OCI-LY7 (cell line): Measurements from ENCODE around the gene TTLL10. TPM values are rescaled to one million over a fixed set of nuclear protein-coding genes. Genes with fewer than 3 reads are reported as not detected.

Experiments
- BruUV-seq: library from RNA; stranded (reverse); fragments of 400-500 nt; replicated peaks from 2 replicates; lab custom pipeline; 2021; lab: Mats Ljungman, UMichigan
- CTCF ChIA-PET: fragments of 300-600 bp; sonication (Branson Sonifier 250); formaldehyde crosslinking; loops from one replicate; lab custom pipeline; 2022; ENCODE audit warnings: antibody characterized with exemption; ENCODE audit not compliant: unreplicated experiment; lab: Charles Lee
- POLR2A ChIA-PET: fragments of 300-600 bp; sonication (Branson Sonifier 250); formaldehyde crosslinking; loops from one replicate; lab custom pipeline; 2022; ENCODE audit warnings: antibody characterized with exemption; lab: Charles Lee
- DNase-seq: peaks from one replicate; pipeline ENCODE4 v3.0.0-alpha.2; 2015; ENCODE audit warnings: low spot score
- H2AFZ ChIP-seq: fragments of 200-600 bp; sonication (generic), shearing (Covaris generic); 2 replicates; pipeline ENCODE4 v1.6.1; 2014; ENCODE audit warnings: mild to moderate bottlenecking, antibody characterized with exemption, low read length, moderate library complexity
- H3K27ac ChIP-seq: fragments of 200-600 bp; sonication (generic); 2 replicates; pipeline ENCODE4 v1.5.1; 2014; ENCODE audit warnings: mixed run types, low read depth, mild to moderate bottlenecking, moderate library complexity, low read length, inconsistent platforms; ENCODE audit not compliant: poor library complexity, severe bottlenecking
- H3K36me3 ChIP-seq: fragments of 200-600 bp; sonication (generic); 2 replicates; pipeline ENCODE4 v1.6.1; 2014; ENCODE audit warnings: mild to moderate bottlenecking, antibody characterized with exemption, low read length, moderate library complexity, mixed read lengths; ENCODE audit not compliant: insufficient read depth
- H3K4me1 ChIP-seq: fragments of 200-600 bp; sonication (generic); 2 replicates; pipeline ENCODE4 v1.5.1; 2014; ENCODE audit warnings: mild to moderate bottlenecking, low read length; ENCODE audit not compliant: insufficient read depth, poor library complexity, severe bottlenecking
- H3K4me2 ChIP-seq: fragments of 200-600 bp; sonication (generic); 2 replicates; pipeline ENCODE4 v1.6.1; 2014; ENCODE audit warnings: mild to moderate bottlenecking, low read length
- H3K4me3 ChIP-seq: fragments of 200-600 bp; sonication (generic); 2 replicates; pipeline ENCODE4 v1.5.1; 2014; ENCODE audit warnings: mild to moderate bottlenecking, low read depth, low read length; ENCODE audit not compliant: poor library complexity, severe bottlenecking
- H3K79me2 ChIP-seq: fragments of 200-600 bp; sonication (generic); 2 replicates; pipeline ENCODE4 v1.6.1; 2016; ENCODE audit warnings: low read depth, mild to moderate bottlenecking, low read length, moderate library complexity, mixed read lengths; ENCODE audit not compliant: insufficient read depth
- H3K9me2 ChIP-seq: fragments of 200-600 bp; sonication (generic); 2 replicates; pipeline ENCODE4 v1.6.1; 2016; ENCODE audit warnings: mild to moderate bottlenecking, low read length, mixed read lengths; ENCODE audit not compliant: insufficient read depth
- H3K9me3 ChIP-seq: fragments of 200-600 bp; sonication (generic); 2 replicates; pipeline ENCODE4 v1.6.1; 2014; ENCODE audit warnings: mild to moderate bottlenecking, mixed run types, low read length, mixed read lengths
- H4K20me1 ChIP-seq: fragments of 200-600 bp; sonication (generic); 2 replicates; pipeline ENCODE4 v1.6.1; 2014; ENCODE audit warnings: mild to moderate bottlenecking, antibody characterized with exemption, low read length, moderate library complexity, mixed read lengths; ENCODE audit not compliant: insufficient read depth
- EZH2phosphoT487 ChIP-seq: fragments of 200-600 bp; sonication (generic); IDR thresholded peaks from 2 replicates; pipeline ENCODE4 v1.6.1; 2018; ENCODE audit warnings: low read depth, borderline replicate concordance, mild to moderate bottlenecking, mixed run types, antibody characterized with exemption, low read length, moderate library complexity, mixed read lengths
- intact Hi-C: fragments of 100-400 bp; cut with micrococcal nuclease; formaldehyde crosslinking; loops from one replicate; pipeline ENCODE4 v1.10.0; 2022; ENCODE audit not compliant: unreplicated experiment
- total RNA-seq, 2 experiments: library from RNA; depleted of rRNA in 1 of 2; stranded (reverse); fragments of >200 nt in 1 of 2; shearing (Covaris generic) in 1 of 2; gene quantifications; 2 replicates each; pipeline ENCODE4 v1.2.3, GENCODE V29; 2014 to 2022
- TF ChIP-seq, protein P1 (sequence below): fragments of 200-600 bp; sonication (generic); conservative IDR thresholded peaks from 2 replicates; pipeline ENCODE4 v1.5.1; 2014; ENCODE audit warnings: mild to moderate bottlenecking, antibody characterized with exemption, low read length, moderate library complexity, mixed read lengths

TTLL10 gene
- total RNA-seq, 2 experiments from 2014 or later, result not detected

DNA sequence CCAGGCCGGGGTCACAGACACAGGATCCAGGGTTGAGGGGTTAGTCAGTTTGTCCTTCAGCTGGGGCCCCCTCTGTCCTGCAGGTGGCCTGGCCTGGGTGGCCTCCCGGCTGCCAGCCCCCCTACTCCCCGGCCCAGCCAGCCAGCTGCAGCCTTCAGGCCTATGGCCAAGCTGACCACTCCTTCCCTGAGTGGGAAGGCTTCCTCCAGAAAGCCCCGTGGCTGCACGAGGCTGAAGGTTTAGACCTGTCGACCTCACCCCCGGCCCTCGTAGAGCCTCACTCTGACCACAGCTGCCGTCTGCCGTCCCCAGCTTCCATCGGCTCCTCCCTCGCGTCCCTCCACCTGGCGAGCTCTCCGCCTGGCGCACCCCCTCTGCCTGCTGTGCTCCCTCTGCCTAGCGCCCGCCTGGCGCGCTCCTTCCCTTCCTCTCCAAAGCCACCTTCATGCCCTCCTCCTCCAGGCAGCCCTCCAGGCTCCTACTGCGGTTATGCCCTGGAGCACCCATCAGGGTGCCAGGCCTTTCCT lies 9.6 kb downstream of the TTLL10 start:
- Histone ChIP-seq H2AFZ (no peak overlapping the region), H3K4me1 (no peaks in the 10 kb centered on the region), H3K9me3 (no peaks in the 10 kb centered on the region), H3K4me2 (no peak overlapping the region), H3K9me2 (no peaks in the 10 kb centered on the region), H3K36me3 (no peaks in the 10 kb centered on the region), H4K20me1 (no peaks in the 10 kb centered on the region), H3K4me3 (no peak overlapping the region), H3K79me2 (no peaks in the 10 kb centered on the region), H3K27ac (no peak overlapping the region)
- ChIA-PET CTCF (no interaction called here), POLR2A (no interaction called here)
- no peak for DNase-seq
- no TSS peak for BruUV-seq
- intact Hi-C loops, result no loop called here
- no peak for TF ChIP-seq EZH2phosphoT487
- TF ChIP-seq, protein P1, sequence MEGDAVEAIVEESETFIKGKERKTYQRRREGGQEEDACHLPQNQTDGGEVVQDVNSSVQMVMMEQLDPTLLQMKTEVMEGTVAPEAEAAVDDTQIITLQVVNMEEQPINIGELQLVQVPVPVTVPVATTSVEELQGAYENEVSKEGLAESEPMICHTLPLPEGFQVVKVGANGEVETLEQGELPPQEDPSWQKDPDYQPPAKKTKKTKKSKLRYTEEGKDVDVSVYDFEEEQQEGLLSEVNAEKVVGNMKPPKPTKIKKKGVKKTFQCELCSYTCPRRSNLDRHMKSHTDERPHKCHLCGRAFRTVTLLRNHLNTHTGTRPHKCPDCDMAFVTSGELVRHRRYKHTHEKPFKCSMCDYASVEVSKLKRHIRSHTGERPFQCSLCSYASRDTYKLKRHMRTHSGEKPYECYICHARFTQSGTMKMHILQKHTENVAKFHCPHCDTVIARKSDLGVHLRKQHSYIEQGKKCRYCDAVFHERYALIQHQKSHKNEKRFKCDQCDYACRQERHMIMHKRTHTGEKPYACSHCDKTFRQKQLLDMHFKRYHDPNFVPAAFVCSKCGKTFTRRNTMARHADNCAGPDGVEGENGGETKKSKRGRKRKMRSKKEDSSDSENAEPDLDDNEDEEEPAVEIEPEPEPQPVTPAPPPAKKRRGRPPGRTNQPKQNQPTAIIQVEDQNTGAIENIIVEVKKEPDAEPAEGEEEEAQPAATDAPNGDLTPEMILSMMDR, result no peak

DNA sequence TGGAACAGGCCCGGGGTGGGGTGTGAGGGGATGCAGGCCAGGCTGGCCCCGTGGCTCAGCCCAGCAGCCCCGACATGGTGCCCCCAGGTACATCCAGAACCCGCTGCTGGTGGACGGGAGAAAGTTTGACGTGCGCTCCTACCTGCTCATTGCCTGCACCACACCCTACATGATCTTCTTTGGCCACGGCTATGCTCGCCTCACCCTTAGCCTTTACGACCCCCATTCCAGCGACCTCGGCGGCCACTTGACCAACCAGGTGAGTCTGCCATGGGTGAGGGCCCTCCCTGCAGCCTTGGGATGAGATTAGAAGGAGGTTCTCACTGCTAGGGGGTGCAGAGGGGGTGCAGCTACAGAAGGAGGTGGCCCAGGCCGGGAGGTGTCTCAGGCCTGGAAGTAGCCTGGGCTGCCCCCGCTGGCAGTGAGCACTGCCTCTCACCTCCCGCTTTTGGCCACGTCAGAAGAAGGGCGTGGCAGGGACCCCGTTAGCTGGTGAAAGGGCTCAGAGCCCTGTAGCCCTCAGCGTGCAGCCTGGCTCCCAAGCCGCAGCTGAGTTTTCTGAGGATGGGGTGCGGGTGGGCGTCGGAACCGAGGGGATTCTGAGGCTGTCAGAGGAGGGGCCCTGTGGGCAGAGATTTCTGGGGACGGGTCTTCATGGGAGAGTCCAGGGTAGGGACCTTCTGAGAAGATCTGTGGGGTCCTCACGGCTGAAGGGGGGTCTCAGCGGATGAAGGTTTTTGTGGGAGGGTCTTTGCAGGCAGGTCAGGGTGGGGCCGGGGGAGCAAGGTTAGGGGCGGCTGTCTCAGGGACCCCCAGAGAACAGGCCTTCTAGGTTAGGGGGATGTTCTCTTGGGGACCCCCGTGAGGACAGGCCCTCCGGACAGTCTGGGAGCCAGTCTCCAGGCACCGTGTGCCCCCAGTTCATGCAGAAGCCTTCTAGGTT lies 10.4 kb downstream of the TTLL10 start:
- no peaks in the 10 kb centered on the region for H3K36me3 ChIP-seq
- no peak overlapping the region for H3K4me3 ChIP-seq
- no peak overlapping the region for H3K27ac ChIP-seq
- BruUV-seq, result no TSS peak
- H3K79me2 ChIP-seq, result no peaks in the 10 kb centered on the region
- H4K20me1 ChIP-seq, result no peaks in the 10 kb centered on the region
- no peaks in the 10 kb centered on the region for H3K9me2 ChIP-seq
- no peak for DNase-seq
- no peaks in the 10 kb centered on the region for H3K9me3 ChIP-seq
- TF ChIP-seq, protein P1, result no peak
- TF ChIP-seq EZH2phosphoT487, result no peak
- POLR2A ChIA-PET, result no interaction called here
- no peak overlapping the region for H2AFZ ChIP-seq
- intact Hi-C loops, result no loop called here
- CTCF ChIA-PET, result no interaction called here
- H3K4me2 ChIP-seq, result no peak overlapping the region
- H3K4me1 ChIP-seq, result no peaks in the 10 kb centered on the region
